Muscle of arm (tissue), 12 donors: ENCODE results near the gene BANF1. TPM values are rescaled to one million over a fixed set of nuclear protein-coding genes. Genes with fewer than 3 reads are reported as not detected.
"Not testable (repeated sequence)": the region's sequence is repeated elsewhere in the genome, so short reads cannot be mapped to it uniquely, and the experiment has no call there.

Source experiments
- DNase-seq: peaks from one replicate; pipeline ENCODE4 v3.0.0-alpha.2; 2013
- polyA plus RNA-seq, 12 donors: library from polyadenylated mRNA; unstranded; fragments of 120-200 nt; gene quantifications; one replicate each; pipeline ENCODE4 v1.2.1, GENCODE V29; 2013; ENCODE audit not compliant: insufficient read length in 12 of 12

BANF1 gene
- polyA plus RNA-seq, 12 donors, result 207 to 438 (median 224) TPM; not detected in 1

DNA sequence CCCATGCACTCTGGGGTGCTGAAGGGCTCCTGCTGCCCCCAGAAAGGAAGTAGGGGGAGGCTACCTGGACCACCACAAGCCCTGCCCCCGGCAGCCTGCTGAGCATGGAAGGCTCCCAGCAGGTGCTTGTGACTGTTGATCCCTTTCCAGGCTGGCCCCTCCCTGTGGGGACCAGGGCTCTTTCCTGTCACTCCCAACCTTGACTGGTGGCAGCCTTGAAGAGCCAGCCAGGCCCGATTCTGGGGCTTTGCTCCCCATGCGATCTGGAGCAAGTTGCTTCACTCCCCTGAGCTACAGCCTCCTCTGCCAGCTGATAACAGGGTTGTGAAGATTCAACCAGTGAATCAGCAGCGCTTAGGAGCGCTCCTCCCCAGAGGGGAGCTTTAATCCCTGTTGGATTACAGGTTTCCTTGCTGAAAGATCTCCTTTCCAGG lies 4.9 kb downstream of the BANF1 start:
- no peak for DNase-seq

- no peak for DNase-seq
These were observed 5.8 kb downstream of the BANF1 start for GRCh38 chr11:66008095-66008467.

DNA sequence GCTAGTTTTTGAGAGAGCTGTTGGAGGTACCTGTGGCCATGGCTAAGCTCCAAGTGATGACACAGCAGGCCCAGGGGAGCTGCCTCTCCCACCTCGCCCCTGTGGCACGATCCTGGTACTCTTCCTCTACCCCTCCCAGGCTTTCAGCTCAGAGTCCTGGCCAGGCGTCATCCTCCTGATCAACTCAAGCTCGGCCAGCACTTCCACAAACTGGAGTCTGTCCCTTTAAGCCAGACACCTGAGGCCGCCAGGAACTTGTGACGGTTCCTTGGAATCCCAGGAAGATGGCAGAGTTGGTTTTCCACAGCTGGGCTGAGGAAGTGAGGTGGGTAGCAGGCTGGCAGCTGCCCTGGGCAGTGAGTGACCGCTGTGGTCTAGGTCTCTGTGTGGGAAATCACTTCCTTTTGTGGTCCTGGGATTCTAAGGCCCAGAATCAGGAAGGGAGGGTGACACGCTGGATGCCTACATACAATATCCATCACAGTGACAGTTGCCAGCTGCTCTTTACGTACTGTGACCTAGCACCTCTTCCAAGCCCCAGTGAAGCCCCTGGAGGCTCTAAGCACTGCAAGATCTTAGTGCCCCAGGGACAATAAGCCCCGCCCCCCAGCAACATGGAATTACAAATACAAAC lies 6.3 kb downstream of the BANF1 start:
- DNase-seq, result no peak

DNA sequence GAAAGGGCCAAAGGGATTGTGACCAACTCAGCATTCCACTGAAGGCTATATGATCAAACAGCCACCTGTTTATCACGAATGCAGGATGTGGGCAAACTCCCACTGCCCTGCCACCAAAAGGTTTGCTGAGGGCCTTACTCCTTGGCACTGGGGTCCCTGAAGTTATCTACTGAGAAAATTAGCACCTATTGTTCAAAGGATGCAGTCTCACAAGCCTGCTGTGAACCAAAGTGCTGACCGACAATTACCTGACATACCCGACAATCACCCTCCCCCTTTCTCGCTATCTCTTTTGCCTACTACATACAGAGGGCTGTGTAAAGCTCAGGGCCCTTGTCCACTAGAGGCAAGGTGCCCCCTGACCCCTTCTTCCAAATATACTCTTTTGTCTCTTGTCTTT lies 7.7 kb downstream of the BANF1 start:
- not testable (repeated sequence) for DNase-seq

DNA sequence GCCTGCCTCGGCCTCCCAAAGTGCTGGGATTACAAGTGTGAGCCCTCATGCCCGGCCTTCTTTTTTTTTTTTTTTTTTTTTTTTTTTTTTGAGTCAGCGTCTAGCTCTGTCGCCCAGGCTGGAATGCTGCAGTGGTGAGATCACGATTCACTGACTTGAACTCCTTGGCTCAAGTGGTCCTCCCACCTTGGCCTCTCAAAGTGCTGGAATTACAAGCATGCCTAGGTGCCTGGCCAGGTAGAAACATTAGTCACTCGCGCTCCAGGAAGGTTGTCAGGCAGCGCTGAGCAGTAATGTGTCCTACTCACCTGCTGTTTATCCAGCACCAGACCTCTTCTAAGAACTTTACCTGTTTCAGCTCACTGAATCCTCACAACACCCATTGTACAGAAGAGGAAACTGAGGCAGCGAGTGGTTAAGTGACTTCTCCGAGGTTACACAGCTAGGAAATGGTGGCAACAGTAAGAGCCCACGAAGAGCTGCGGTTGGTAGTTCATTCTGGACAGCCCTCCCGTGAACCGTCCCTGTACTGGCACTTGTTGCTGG lies 9.0 kb downstream of the BANF1 start:
- DNase-seq, result no peak

GRCh38 chr11:66011785-66012303 lies 9.5 kb downstream of the BANF1 start, which contains the start of gene CST6:
CST6 (plus strand) TSS chr11:66012008; CDS start chr11:66012045, 37 bp downstream.
- no peak for DNase-seq

DNA sequence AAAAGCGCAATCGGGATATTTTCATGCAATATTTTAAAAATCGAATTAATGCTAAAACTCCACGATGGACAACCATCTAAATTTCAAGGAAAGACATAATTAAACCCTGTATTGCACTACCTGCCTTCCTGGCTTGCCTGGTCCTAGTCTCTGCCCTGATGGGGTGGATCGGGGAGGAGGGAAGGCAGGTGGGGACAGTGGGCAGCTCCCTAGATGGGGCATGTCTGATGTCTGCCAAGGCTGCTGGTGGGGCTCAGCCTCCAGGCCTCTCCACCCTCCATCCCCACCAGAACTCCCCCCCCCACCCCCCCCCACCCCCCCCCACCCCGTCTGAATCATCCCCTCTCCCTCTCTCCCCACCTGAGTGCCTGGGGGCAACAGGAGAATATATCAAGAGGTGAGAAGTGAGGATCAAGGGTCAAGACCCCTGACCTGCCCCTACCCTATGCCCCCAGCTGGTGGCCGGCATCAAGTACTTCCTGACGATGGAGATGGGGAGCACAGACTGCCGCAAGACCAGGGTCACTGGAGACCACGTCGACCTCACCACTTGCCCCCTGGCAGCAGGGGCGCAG lies 10.2 kb downstream of the BANF1 start:
- no peak for DNase-seq

DNA sequence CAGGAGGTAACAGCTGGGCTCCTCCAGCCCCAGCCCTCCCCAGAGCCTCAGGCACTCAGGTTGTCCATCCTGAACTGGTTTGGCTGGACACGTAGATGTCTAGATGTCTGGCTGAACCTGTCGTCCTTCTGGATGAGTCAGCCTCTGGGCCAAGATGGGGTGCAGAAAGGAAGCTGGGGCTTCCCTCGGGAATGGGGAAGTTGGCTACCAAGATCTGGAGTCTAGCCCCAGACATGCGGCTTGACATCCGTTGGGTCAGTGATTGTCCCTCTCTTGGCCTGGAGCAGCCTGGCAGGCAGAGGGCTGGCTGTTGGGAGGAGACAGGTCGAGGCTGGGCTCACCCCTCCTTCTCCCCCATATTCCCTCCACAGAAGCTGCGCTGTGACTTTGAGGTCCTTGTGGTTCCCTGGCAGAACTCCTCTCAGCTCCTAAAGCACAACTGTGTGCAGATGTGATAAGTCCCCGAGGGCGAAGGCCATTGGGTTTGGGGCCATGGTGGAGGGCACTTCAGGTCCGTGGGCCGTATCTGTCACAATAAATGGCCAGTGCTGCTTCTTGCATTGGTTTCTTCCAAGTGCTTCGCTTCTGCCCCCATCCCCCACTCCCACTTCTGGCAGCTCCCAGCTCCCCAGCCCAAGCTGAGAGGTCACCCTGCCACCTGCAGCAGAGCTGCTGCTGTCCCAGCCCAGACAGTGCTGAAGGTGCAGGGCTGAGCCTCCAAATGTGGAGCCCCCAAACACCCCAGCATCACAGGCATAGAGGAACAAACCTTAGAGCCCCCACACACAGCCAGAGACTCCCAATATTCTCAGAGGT lies 10.9 kb downstream of the BANF1 start:
- DNase-seq, result no peak

DNA sequence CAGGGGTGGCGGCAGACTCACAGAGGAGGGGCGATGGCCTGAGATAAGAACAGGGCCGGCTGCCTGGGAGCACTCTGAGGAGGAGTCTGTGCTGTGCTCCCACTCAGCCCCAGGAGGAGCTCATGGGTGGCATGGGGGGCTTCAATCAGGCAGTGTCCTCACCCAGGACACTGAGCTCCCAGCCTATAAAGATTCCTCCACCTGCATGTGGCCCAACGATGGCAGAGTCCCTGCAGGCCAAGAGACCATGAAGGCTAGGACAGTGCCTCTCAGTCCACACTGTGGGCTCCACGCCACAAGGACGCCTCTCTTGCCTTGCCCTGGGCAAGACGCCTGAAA lies 11.4 kb downstream of the BANF1 start:
- no peak for DNase-seq

DNA sequence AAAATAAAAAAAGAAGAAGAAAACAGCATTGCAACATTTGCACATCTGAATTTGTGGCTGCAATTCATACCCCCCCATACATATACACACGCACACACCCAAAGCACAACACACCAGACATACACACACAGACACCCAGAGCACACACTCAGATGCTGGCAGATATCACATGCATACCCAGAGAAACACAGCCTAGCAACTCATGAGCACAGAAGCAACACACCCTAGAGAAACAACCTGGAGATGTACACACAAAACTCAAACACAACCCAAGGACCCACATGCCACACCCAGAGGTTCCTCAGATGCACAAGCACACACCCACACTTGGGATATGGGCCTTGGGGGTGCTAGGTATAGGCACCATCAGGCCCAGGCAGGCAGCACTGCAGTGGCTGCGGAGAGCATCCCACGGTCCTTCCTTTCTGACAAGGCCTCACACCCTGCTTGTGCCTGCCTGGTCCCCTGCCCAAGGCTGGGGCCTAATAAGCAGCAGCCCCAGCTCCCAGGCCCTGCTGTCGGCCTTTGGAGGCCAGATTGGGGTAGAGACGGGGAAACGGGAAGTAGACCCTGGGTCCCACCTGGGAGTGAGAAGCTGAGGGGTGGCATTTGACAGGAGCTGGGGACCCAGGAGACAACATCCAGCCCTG lies 12.6 kb downstream of the BANF1 start:
- DNase-seq, result no peak

- DNase-seq, result no peak
These were observed 13.2 kb downstream of the BANF1 start for GRCh38 chr11:66015454-66015881.

DNA sequence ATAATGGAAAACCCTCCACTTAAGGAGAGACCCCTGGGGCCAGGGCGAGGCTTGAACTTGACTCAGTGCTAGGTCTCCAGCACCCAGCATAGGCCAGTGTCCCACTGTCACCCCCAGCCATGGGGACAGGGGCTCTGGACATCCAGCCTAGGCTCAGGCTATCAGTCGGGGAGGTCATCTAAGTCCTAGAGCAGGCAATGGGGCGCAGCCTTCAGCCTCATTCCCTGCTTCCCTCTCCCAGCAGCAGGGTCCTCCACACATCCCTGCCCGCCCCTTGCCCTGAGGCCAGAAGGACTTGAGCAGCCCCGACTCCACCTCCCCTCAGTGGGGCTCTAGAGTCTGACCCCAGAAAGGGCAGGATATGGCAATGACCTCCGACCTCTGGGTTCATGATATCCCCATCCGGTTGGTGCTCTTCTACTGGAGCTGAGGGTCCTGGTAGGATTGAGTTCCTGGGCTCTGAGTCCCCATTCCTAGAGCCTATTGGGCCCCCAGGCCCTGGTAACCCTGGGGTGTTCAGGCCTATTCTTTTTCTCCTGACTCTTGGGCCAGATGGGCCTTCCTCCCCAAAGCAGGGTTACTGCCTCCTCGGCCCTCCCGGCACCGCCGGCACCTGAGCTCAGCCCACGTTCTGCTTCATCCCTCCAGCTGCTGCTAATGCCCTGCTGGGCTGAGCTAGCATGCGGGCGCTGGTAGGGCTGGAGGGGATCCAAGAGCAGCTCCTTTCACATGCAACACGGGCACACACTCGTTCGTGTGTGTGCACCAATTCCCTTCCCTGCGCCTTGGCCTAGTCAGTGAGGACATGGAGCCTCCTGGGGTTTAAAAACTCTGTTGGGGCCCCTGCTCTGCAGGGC lies 13.9 kb downstream of the BANF1 start:
- DNase-seq, result no peak

DNA sequence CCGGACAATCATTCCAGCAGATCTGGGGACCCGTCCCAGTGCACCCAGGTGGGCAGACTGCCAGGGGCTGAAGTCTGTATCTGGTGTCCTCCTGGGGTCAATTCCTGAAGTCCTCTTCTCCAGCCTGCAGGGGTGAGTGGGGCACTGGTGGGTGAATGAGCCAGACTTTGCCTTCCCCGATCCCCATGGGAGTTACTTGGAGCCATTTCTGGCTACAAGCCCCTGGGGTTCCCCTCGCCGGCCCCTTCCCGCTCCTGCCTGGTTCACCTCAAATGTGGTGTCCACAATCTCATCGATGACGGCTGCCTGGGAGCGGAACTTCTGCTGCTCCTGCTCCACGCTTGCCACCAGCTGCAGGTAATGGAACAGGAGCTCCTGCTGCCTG lies 14.5 kb downstream of the BANF1 start:
- DNase-seq, result no peak

- no peak for DNase-seq
These were observed 15.0 kb downstream of the BANF1 start for GRCh38 chr11:66017321-66017720.

- no peak for DNase-seq
These were observed 17.9 kb downstream of the BANF1 start for GRCh38 chr11:66020212-66020611.

- no peak for DNase-seq
These were observed 18.5 kb downstream of the BANF1 start for GRCh38 chr11:66020618-66021357.

DNA sequence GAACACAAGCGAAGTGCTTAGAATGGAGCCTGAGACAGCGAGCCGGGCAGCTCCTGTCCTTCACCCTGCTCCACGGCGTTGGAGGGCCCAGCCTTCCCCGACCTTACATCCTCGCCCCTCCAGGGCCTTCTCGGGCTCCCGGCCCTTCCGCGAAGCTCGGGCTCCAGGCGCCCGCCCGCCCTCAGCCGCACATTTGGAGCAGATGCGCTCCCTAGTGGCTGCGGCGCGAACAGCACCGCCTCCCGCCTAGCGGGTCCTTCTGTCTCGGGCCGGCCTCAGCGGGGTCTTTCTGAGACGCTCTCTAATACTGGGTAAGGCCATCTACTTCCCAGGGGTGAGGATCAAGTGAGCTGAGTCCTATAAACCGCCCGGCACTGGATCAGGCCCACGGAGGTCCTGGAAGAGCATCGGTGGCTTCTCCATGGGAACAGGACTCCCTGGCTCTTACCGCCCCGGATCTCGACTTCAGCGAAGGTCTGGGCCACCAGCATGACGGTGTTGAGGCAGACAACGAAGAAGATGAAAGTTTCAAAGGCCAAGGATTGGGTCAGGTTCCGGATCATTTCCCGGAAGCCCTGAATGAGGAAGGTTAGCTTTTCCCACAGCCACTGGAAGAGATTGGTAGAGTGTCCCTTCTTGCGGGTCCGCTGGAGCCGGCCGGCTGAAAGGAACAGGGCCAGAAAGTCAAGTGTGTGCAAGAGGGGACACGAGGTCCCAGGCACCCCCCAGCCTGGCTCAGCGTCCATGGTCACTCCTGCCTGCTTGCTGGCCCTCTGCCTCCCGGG lies 20.3 kb downstream of the BANF1 start:
- peak; percentile 61 for DNase-seq

- DNase-seq, result not testable (repeated sequence)
These were observed 20.8 kb downstream of the BANF1 start for GRCh38 chr11:66023186-66023440.

GRCh38 chr11:66026017-66026529 lies 23.8 kb downstream of the BANF1 start, which contains the start of gene CATSPER1:
CATSPER1 (minus strand) TSS chr11:66026479; CDS start chr11:66026379, 100 bp downstream.
- DNase-seq, result no peak
